ENCODE results near the gene UTP3.

GRCh38 chr4:70704215-70704930 lies 16.0 kb downstream of the UTP3 start:
- no peak for TF ChIP-seq TCF4 (CRISPR knock-in tag; IDR thresholded peaks at IDR 0.05; ENCODE audit: borderline replicate concordance)
- TF ChIP-seq TSHZ2 (CRISPR knock-in tag; IDR thresholded peaks at IDR 0.05) = peak; percentile 14; the same call in 1 of the 2 replicates
- no peak for TF ChIP-seq POU6F1 (CRISPR knock-in tag; IDR thresholded peaks at IDR 0.05; ENCODE audit: borderline replicate concordance, low read depth)
